Ovary (tissue), 3 donors: ENCODE results near the gene DND1.

Source experiments
- EP300 ChIP-seq: sonication (generic); formaldehyde crosslinking; IDR thresholded peaks from one replicate; pipeline ENCODE4 v1.6.1; 2017; ENCODE audit warnings: antibody characterized with exemption
- TF ChIP-seq, protein P1 (sequence below), 3 donors: fragments of 450-650 bp in 2 of 3; fragments of 200-600 bp in 1 of 3; IDR thresholded peaks; one replicate each; pipeline versions ENCODE4 v1.5.1 to v1.8.0; 2016 to 2022; ENCODE audit warnings: antibody characterized with exemption in 3 of 3, mild to moderate bottlenecking in 1 of 3
- donor health status: DM: no; HTN: no; CAD: no.

- TF ChIP-seq EP300 = no peak
- TF ChIP-seq, protein P1, sequence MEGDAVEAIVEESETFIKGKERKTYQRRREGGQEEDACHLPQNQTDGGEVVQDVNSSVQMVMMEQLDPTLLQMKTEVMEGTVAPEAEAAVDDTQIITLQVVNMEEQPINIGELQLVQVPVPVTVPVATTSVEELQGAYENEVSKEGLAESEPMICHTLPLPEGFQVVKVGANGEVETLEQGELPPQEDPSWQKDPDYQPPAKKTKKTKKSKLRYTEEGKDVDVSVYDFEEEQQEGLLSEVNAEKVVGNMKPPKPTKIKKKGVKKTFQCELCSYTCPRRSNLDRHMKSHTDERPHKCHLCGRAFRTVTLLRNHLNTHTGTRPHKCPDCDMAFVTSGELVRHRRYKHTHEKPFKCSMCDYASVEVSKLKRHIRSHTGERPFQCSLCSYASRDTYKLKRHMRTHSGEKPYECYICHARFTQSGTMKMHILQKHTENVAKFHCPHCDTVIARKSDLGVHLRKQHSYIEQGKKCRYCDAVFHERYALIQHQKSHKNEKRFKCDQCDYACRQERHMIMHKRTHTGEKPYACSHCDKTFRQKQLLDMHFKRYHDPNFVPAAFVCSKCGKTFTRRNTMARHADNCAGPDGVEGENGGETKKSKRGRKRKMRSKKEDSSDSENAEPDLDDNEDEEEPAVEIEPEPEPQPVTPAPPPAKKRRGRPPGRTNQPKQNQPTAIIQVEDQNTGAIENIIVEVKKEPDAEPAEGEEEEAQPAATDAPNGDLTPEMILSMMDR (IDR thresholded peaks at IDR 0.05) = no peak
Measured at GRCh38 chr5:140678993-140679392, 5.6 kb upstream of the DND1 start.
